Esophagus muscularis mucosa (tissue), 4 donors: ENCODE results near the gene INPP4B. TPM values are rescaled to one million over a fixed set of nuclear protein-coding genes. Genes with fewer than 3 reads are reported as not detected.

ENCODE experiments used
- DNase-seq: peaks from one replicate; pipeline ENCODE4 v3.0.0-alpha.2; 2017; ENCODE audit errors: extremely low spot score
- H3K27ac ChIP-seq, 4 donors: fragments of 200-600 bp; sonication (generic); replicated peaks in 1 of 4; 1 replicate in 3 of 4; 2 replicates in 1 of 4; pipeline ENCODE4 v1.5.1; 2016 to 2019; ENCODE audit warnings: mild to moderate bottlenecking in 1 of 4
- H3K27me3 ChIP-seq, 4 donors: fragments of 200-600 bp; sonication (generic); one replicate each; pipeline versions ENCODE4 v1.5.1 to v1.6.0; 2016 to 2019
- H3K36me3 ChIP-seq, 4 donors: fragments of 200-600 bp; sonication (generic); one replicate each; pipeline ENCODE4 v1.5.1; 2016 to 2019
- H3K4me1 ChIP-seq, 4 donors: fragments of 200-600 bp; sonication (generic); one replicate each; pipeline ENCODE4 v1.5.1; 2016 to 2019
- H3K4me3 ChIP-seq, 4 donors: fragments of 200-600 bp; sonication (generic); 1 replicate in 2 of 4; 2 replicates in 2 of 4; pipeline ENCODE4 v1.5.1; 2016 to 2019; ENCODE audit warnings: mild to moderate bottlenecking in 4 of 4, moderate library complexity in 1 of 4
- H3K9me3 ChIP-seq, 4 donors: fragments of 200-600 bp; sonication (generic); 1 replicate in 3 of 4; 2 replicates in 1 of 4; pipeline ENCODE4 v1.5.1; 2016 to 2019
- CTCF ChIP-seq, 3 experiments: fragments of 200-600 bp in 2 of 3; fragments of 450-650 bp in 1 of 3; sonication (generic) in 2 of 3; IDR thresholded peaks; one replicate each; pipeline ENCODE4 v1.5.1; 2017 to 2019; ENCODE audit warnings: antibody characterized with exemption in 3 of 3, mild to moderate bottlenecking in 2 of 3, moderate library complexity in 1 of 3
- EP300 ChIP-seq: sonication (generic); formaldehyde crosslinking; IDR thresholded peaks from one replicate; pipeline ENCODE4 v1.6.1; 2017; ENCODE audit warnings: antibody characterized with exemption
- POLR2A ChIP-seq: fragments of 450-650 bp; IDR thresholded peaks from one replicate; pipeline ENCODE4 v1.6.1; 2017; ENCODE audit warnings: antibody characterized with exemption, moderate library complexity, mild to moderate bottlenecking, low read depth
- POLR2AphosphoS5 ChIP-seq, 2 donors: sonication (generic); formaldehyde crosslinking; IDR thresholded peaks; one replicate each; pipeline ENCODE4 v1.6.1; 2017; ENCODE audit warnings: antibody characterized with exemption in 2 of 2
- WGBS: methylation state at CpG from one replicate; pipeline ENCODE4 v1.1.5; 2018; 5-methylcytosine and 5-hydroxymethylcytosine counted together
- intact Hi-C: fragments of 100-400 bp; cut with DNase I; formaldehyde crosslinking; loops from one replicate; pipeline ENCODE4 v1.15.1; 2023
- total RNA-seq, 4 donors: library from RNA; depleted of rRNA; stranded (reverse); fragments of >200 nt; gene quantifications; one replicate each; pipeline versions ENCODE4 v1.1.0 to v1.2.1, GENCODE V29; 2016

INPP4B gene
- total RNA-seq, 4 donors from 2014 or later: 12.7 to 23.4 (median 15.9) TPM

GRCh38 chr4:142372530-142373260 is 473.4 kb downstream of the INPP4B start:
- Histone ChIP-seq H3K9me3 (no peaks in the 10 kb centered on the region), H3K36me3 (no peaks in the 10 kb centered on the region), H3K4me1 (peaks cover 14 to 30% (median 20%) of the 10 kb centered on the region in 4 donors), H3K27me3 (no peaks in the 10 kb centered on the region), H3K27ac (no peak overlapping the region), H3K4me3 (no peak overlapping the region)
- intact Hi-C loops: no loop called here
- WGBS: 88% methylated on average over 2 of the region's 2 CpGs
- TF ChIP-seq POLR2A (no peak), EP300 (no peak), CTCF (IDR thresholded peaks at IDR 0.05) (no peak), POLR2AphosphoS5 (IDR thresholded peaks at IDR 0.05) (no peak)
- no peak for DNase-seq

GRCh38 chr4:142369141-142369540 is 477.0 kb downstream of the INPP4B start:
- Histone ChIP-seq H3K27me3 (no peaks in the 10 kb centered on the region), H3K27ac (no peak overlapping the region), H3K4me1 (peaks cover 11 to 25% (median 21%) of the 10 kb centered on the region in 4 donors), H3K36me3 (no peaks in the 10 kb centered on the region), H3K4me3 (no peak overlapping the region), H3K9me3 (no peaks in the 10 kb centered on the region)
- intact Hi-C loops: no loop called here
- 89% methylated on average over 3 of the region's 3 CpGs for WGBS
- DNase-seq: no peak
- no peak for TF ChIP-seq CTCF (IDR thresholded peaks at IDR 0.05)
- TF ChIP-seq POLR2AphosphoS5 (IDR thresholded peaks at IDR 0.05): no peak
- no peak for TF ChIP-seq POLR2A
- TF ChIP-seq EP300: no peak

- WGBS: 66% methylated on average over 6 of the region's 6 CpGs
- no peak for DNase-seq
- TF ChIP-seq CTCF (IDR thresholded peaks at IDR 0.05) (no peak), EP300 (no peak), POLR2AphosphoS5 (IDR thresholded peaks at IDR 0.05) (no peak), POLR2A (no peak)
- H3K4me1 ChIP-seq: peaks cover 0 to 13% (median 7%) of the 10 kb centered on the region in 4 donors
- no peaks in the 10 kb centered on the region for H3K36me3 ChIP-seq
- no peak overlapping the region for H3K4me3 ChIP-seq
- intact Hi-C loops: no loop called here
- H3K27me3 ChIP-seq: no peaks in the 10 kb centered on the region
- no peak overlapping the region for H3K27ac ChIP-seq
- H3K9me3 ChIP-seq: no peaks in the 10 kb centered on the region
Observed at GRCh38 chr4:142367418-142368180, 478.5 kb downstream of the INPP4B start.

GRCh38 chr4:142366769-142367181 is 479.3 kb downstream of the INPP4B start:
- intact Hi-C loops: no loop called here
- TF ChIP-seq CTCF (IDR thresholded peaks at IDR 0.05) (no peak), EP300 (no peak), POLR2AphosphoS5 (IDR thresholded peaks at IDR 0.05) (no peak)

More at GRCh38 chr4:142366769-142367181, 479.3 kb downstream of the INPP4B start:
- Histone ChIP-seq H3K4me3 (no peak overlapping the region), H3K4me1 (peaks cover 0 to 10% (median 3%) of the 10 kb centered on the region in 4 donors), H3K27ac (no peak overlapping the region), H3K9me3 (no peaks in the 10 kb centered on the region), H3K36me3 (no peaks in the 10 kb centered on the region), H3K27me3 (no peaks in the 10 kb centered on the region)
- no peak for DNase-seq
